GM10847 (cell line): ENCODE measurements around the gene LRSAM1.

Experiments
- POLR2A ChIP-seq: IDR thresholded peaks from 2 replicates; pipeline ENCODE4 v1.6.1; 2011; ENCODE audit not compliant: insufficient read length; ENCODE audit errors: extremely low read depth

The LRSAM1 gene

GRCh38 chr9:127421057-127421456 is 30.3 kb upstream of the LRSAM1 start:
- TF ChIP-seq POLR2A, result no peak

- no peak for TF ChIP-seq POLR2A
Measured at GRCh38 chr9:127422133-127422782, 29.1 kb upstream of the LRSAM1 start.

- no peak for TF ChIP-seq POLR2A
Measured at GRCh38 chr9:127422787-127423186, 28.5 kb upstream of the LRSAM1 start.

- no peak for TF ChIP-seq POLR2A
Measured at GRCh38 chr9:127423476-127423933, 27.8 kb upstream of the LRSAM1 start.

- peak; percentile 76 for TF ChIP-seq POLR2A
Measured at GRCh38 chr9:127423934-127424675, 27.2 kb upstream of the LRSAM1 start, which contains the start of gene ZNF79. ZNF79 (plus strand) TSS chr9:127424382; CDS start chr9:127424788, 406 bp downstream.

GRCh38 chr9:127424676-127424999 is 26.7 kb upstream of the LRSAM1 start:
- TF ChIP-seq POLR2A, result no peak

- no peak for TF ChIP-seq POLR2A
Measured at GRCh38 chr9:127426756-127427155, 24.6 kb upstream of the LRSAM1 start.

- no peak for TF ChIP-seq POLR2A
Measured at GRCh38 chr9:127428348-127428747, 23.0 kb upstream of the LRSAM1 start.

GRCh38 chr9:127430415-127430814 is 20.9 kb upstream of the LRSAM1 start:
- TF ChIP-seq POLR2A, result no peak

GRCh38 chr9:127437497-127438264 is 13.6 kb upstream of the LRSAM1 start:
- TF ChIP-seq POLR2A, result no peak

- no peak for TF ChIP-seq POLR2A
Measured at GRCh38 chr9:127438394-127438793, 12.9 kb upstream of the LRSAM1 start.

- no peak for TF ChIP-seq POLR2A
Measured at GRCh38 chr9:127444283-127444920, 6.9 kb upstream of the LRSAM1 start.

GRCh38 chr9:127444921-127445850 is 6.1 kb upstream of the LRSAM1 start:
- TF ChIP-seq POLR2A, result peak; percentile 14

- peak; percentile 25 for TF ChIP-seq POLR2A
Measured at GRCh38 chr9:127445851-127446712, 5.2 kb upstream of the LRSAM1 start.
